ENCODE measurements around the gene VPREB3. TPM values are rescaled to one million over a fixed set of nuclear protein-coding genes. Genes with fewer than 3 reads are reported as not detected.

VPREB3 gene
- total and polyA plus RNA-seq, 12 donors: 2.2 to 42.2 (median 19.4) TPM

DNA sequence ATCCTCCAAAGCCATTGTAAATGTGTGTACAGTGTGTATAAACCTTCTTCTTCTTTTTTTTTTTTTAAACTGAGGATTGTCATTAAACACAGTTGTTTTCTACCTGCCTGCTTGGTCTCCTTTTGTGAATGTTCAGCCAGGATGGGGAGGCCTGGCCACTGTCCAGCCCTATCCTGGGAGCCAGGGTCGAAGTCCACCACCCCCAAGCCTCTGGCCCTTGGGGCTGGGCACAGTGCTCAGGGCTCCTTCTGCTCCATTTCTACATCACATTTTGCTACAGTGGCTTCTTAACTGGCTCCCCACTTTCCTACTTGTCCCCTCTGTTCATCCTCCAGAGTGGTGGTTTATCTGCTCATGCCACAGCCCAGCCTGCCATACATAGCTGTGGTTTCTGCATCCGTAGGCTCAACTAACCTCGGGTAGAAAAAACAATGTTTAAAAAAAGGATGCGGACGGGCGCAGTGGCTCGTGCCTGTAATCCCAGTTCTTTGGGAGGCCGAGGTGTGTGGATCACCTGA, 30.0 kb upstream of the VPREB3 start:
- no peaks in the 10 kb centered on the region for H3K36me3 ChIP-seq (replicated peaks in 1 of 2)
- H3K4me3 ChIP-seq: no peak overlapping the region
- TF ChIP-seq, protein P1, sequence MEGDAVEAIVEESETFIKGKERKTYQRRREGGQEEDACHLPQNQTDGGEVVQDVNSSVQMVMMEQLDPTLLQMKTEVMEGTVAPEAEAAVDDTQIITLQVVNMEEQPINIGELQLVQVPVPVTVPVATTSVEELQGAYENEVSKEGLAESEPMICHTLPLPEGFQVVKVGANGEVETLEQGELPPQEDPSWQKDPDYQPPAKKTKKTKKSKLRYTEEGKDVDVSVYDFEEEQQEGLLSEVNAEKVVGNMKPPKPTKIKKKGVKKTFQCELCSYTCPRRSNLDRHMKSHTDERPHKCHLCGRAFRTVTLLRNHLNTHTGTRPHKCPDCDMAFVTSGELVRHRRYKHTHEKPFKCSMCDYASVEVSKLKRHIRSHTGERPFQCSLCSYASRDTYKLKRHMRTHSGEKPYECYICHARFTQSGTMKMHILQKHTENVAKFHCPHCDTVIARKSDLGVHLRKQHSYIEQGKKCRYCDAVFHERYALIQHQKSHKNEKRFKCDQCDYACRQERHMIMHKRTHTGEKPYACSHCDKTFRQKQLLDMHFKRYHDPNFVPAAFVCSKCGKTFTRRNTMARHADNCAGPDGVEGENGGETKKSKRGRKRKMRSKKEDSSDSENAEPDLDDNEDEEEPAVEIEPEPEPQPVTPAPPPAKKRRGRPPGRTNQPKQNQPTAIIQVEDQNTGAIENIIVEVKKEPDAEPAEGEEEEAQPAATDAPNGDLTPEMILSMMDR (IDR thresholded peaks at IDR 0.05): no peak
- no peak for TF ChIP-seq POLR2A (IDR thresholded peaks at IDR 0.05)
- H3K27ac ChIP-seq: no peak overlapping the region
- H3K4me1 ChIP-seq (replicated peaks in 1 of 2): peaks cover 21 to 26% of the 10 kb centered on the region in 2 donors
- intact Hi-C loops (cut with DNase I): no loop called here
- WGBS, 4 donors: 70 to 92% (median 78%) methylated on average over 8 of the region's 8 CpGs
- no peak for DNase-seq
- H3K27me3 ChIP-seq: no peaks in the 10 kb centered on the region
- no peaks in the 10 kb centered on the region for H3K9me3 ChIP-seq (replicated peaks in 1 of 3)

DNA sequence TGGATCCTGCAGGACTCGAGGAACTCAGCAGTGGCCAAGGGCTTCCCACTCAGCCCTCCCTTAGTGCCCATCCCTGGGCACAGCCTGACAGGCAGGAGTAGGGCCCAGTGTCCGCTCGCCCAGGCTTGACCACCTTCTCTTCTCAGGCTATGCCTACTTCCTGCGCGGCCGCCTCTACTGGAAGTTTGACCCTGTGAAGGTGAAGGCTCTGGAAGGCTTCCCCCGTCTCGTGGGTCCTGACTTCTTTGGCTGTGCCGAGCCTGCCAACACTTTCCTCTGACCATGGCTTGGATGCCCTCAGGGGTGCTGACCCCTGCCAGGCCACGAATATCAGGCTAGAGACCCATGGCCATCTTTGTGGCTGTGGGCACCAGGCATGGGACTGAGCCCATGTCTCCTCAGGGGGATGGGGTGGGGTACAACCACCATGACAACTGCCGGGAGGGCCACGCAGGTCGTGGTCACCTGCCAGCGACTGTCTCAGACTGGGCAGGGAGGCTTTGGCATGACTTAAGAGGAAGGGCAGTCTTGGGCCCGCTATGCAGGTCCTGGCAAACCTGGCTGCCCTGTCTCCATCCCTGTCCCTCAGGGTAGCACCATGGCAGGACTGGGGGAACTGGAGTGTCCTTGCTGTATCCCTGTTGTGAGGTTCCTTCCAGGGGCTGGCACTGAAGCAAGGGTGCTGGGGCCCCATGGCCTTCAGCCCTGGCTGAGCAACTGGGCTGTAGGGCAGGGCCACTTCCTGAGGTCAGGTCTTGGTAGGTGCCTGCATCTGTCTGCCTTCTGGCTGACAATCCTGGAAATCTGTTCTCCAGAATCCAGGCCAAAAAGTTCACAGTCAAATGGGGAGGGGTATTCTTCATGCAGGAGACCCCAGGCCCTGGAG, 29.3 kb upstream of the VPREB3 start:
- Histone ChIP-seq H3K9me3 (replicated peaks in 1 of 3) (no peaks in the 10 kb centered on the region), H3K36me3 (replicated peaks in 1 of 2) (no peaks in the 10 kb centered on the region), H3K4me3 (no peak overlapping the region), H3K27ac (no peak overlapping the region), H3K4me1 (replicated peaks in 1 of 2) (peaks cover 14 to 19% of the 10 kb centered on the region in 2 donors), H3K27me3 (no peaks in the 10 kb centered on the region)
- intact Hi-C loops (cut with DNase I): no loop called here
- 76 to 88% (median 84%) methylated on average over 9 to 15 of the region's 15 CpGs for WGBS, 4 donors
- DNase-seq: no peak
- TF ChIP-seq, protein P1 (IDR thresholded peaks at IDR 0.05): no peak
- no peak for TF ChIP-seq POLR2A (IDR thresholded peaks at IDR 0.05)

DNA sequence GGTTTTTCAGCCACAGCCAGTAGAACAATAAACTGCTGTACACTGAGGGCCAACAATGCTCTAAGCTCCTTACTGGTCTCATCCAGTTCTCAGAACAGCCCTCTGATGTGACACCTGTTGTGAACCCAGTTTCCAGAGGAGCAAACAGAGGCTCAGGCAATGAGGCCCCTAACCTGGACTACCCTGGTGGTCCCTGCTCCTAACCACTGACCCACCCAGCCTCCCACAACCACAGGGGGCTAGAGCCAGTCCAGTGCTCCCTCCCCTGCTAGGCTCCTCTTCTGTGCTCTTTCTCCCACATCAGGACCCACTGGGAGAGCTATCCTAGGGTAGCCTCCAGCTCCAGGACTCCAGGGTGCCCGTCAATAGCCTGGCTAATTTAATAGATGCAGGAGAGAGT, 28.5 kb upstream of the VPREB3 start:
- no peak overlapping the region for H3K4me3 ChIP-seq

DNA sequence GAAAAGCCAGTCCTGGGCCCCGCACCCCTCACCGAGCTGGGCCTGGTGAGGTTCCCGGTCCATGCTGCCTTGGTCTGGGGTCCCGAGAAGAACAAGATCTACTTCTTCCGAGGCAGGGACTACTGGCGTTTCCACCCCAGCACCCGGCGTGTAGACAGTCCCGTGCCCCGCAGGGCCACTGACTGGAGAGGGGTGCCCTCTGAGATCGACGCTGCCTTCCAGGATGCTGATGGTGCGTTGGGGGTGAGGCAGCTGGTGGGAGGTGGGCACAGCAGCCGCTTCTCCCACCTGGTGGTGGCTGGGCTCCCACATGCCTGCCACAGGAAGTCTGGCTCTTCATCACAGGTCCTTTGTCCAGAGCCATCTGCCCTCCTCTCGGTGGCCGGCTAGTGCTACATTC, 28.0 kb upstream of the VPREB3 start:
- Histone ChIP-seq H3K27me3 (no peaks in the 10 kb centered on the region), H3K9me3 (replicated peaks in 1 of 3) (no peaks in the 10 kb centered on the region), H3K4me1 (replicated peaks in 1 of 2) (peaks cover 6 to 7% of the 10 kb centered on the region in 2 donors), H3K27ac (no peak overlapping the region), H3K36me3 (replicated peaks in 1 of 2) (no peaks in the 10 kb centered on the region), H3K4me3 (no peak overlapping the region)
- 90 to 96% (median 93%) methylated on average over 12 to 16 of the region's 16 CpGs for WGBS, 4 donors
- no peak for DNase-seq
- intact Hi-C loops (cut with DNase I): no loop called here
- no peak for TF ChIP-seq POLR2A (IDR thresholded peaks at IDR 0.05)
- TF ChIP-seq, protein P1 (IDR thresholded peaks at IDR 0.05): no peak

More for the DNA sequence above, 28.5 kb upstream of the VPREB3 start:
- Histone ChIP-seq H3K9me3 (replicated peaks in 1 of 3) (no peaks in the 10 kb centered on the region), H3K27me3 (no peaks in the 10 kb centered on the region), H3K36me3 (replicated peaks in 1 of 2) (no peaks in the 10 kb centered on the region), H3K4me1 (replicated peaks in 1 of 2) (peaks cover 7 to 11% of the 10 kb centered on the region in 2 donors), H3K27ac (no peak overlapping the region)
- intact Hi-C loops (cut with DNase I): no loop called here
- 71 to 96% (median 95%) methylated on average over 1 of the region's 1 CpG; no CpG with 5 or more reads in 1 of the 4 donors for WGBS, 4 donors
- DNase-seq: no peak
- TF ChIP-seq, protein P1 (IDR thresholded peaks at IDR 0.05): no peak
- TF ChIP-seq POLR2A (IDR thresholded peaks at IDR 0.05): no peak

All from adrenal gland (tissue), 12 donors.